Epithelial cell of proximal tubule (primary cell): ENCODE results near the gene MCIDAS. TPM values are rescaled to one million over a fixed set of nuclear protein-coding genes. Genes with fewer than 3 reads are reported as not detected.

Source experiments
- DNase-seq: peaks from one replicate; pipeline ENCODE4 v3.0.0-alpha.2; 2011; ENCODE audit warnings: low read depth
- H3K4me3 ChIP-seq: 2 replicates; pipeline ENCODE4 v1.5.1; 2011; ENCODE audit warnings: low read depth, mild to moderate bottlenecking, low read length
- total RNA-seq: library from RNA; depleted of rRNA; stranded (reverse); fragments of >200 nt; gene quantifications from 2 replicates; pipeline ENCODE4 v1.2.3, GENCODE V29; 2015
- TF ChIP-seq, protein P1 (sequence below): conservative IDR thresholded peaks from 2 replicates; pipeline ENCODE4 v1.5.1; 2012; ENCODE audit warnings: low read depth, mild to moderate bottlenecking, low read length

The MCIDAS gene
- total RNA-seq, 1 donor from 2014 or later = 0.06 TPM

DNA sequence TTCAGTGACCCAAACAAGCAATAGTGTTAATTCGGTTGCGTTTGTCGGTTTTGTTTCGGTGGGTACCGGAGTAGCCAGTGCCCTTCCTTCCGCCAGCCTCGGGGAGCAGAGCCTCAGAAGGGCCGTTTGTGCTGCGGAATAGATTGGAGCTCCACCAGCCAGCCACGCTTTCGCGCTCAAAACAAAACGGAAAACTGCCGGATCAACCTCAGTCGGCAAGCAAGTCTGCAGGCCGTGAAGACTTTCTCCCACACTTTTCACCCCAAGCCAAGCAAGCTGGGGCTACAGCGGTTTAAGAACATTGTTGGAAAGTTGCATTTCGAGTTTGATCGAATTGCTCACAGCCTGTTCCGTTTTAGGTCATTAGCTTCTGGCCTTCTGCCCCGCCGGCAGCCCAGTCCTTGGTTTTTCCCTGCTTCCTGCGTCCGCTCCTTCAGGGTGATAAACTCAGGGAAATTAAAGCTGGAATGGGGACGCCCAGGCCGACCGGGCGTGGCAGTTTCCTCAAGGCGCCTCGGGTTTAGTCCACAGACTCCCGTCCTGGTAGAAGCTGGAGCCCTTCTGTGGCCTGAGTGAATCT lies 7.1 kb upstream of the MCIDAS start:
- no peak for DNase-seq
- H3K4me3 ChIP-seq = peak overlapping the region; percentile 79
- TF ChIP-seq, protein P1, sequence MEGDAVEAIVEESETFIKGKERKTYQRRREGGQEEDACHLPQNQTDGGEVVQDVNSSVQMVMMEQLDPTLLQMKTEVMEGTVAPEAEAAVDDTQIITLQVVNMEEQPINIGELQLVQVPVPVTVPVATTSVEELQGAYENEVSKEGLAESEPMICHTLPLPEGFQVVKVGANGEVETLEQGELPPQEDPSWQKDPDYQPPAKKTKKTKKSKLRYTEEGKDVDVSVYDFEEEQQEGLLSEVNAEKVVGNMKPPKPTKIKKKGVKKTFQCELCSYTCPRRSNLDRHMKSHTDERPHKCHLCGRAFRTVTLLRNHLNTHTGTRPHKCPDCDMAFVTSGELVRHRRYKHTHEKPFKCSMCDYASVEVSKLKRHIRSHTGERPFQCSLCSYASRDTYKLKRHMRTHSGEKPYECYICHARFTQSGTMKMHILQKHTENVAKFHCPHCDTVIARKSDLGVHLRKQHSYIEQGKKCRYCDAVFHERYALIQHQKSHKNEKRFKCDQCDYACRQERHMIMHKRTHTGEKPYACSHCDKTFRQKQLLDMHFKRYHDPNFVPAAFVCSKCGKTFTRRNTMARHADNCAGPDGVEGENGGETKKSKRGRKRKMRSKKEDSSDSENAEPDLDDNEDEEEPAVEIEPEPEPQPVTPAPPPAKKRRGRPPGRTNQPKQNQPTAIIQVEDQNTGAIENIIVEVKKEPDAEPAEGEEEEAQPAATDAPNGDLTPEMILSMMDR = no peak

DNA sequence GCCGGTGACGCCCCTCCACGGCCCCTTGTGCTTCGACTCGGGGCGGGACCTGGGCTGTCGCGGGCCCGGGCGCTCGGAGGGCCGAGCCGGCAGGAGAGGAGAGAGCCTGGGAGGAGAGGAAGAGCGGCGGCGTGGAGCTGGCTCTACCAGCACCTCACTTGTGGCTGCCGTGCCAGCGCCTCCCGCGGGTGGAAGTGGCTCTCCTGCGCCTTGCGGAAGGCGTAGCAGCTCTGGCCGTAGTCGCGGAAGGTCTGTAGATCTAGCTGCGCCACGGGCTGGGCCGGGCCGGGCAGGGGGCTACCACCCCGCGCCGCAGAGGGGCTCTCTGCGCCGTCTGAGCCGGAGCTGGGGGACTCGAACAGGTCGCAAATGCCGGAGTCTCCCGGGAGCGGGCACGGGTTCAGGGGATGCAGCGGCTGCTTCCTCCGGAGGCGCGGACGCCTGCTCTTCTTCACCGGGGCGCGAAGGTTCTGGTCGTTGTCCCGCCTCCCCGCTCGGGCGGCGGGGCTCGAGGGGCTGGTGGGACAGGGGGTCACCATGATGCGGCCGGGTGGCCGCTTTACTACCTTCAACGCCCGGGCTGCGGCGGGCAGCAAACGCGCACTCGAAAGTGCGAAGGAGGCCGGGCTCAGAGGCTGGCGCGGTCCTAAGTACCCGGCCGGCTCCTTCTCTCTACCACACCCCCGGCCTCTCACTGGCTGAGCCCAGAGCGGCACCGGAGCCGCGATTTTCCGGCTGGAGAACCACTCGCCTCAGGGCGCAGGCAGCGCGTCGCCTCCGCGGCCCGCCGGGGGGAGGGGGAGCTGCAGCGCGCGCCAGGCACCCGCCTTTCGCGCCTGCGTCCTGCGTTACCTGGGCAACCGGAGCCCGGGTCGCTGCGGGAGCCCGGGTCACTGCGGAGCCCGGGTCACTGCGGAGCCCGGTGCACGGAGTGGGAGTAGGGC lies 6.1 kb upstream of the MCIDAS start, which contains the start of gene CCNO:
CCNO (minus strand) TSS at position 624 of the 944 bp plus-strand sequence; CDS start at position 539, 85 bp downstream.
- H3K4me3 ChIP-seq = peak within 1 kb of the TSS; percentile 79
- TF ChIP-seq, protein P1 = peak; percentile 9
- no peak for DNase-seq

DNA sequence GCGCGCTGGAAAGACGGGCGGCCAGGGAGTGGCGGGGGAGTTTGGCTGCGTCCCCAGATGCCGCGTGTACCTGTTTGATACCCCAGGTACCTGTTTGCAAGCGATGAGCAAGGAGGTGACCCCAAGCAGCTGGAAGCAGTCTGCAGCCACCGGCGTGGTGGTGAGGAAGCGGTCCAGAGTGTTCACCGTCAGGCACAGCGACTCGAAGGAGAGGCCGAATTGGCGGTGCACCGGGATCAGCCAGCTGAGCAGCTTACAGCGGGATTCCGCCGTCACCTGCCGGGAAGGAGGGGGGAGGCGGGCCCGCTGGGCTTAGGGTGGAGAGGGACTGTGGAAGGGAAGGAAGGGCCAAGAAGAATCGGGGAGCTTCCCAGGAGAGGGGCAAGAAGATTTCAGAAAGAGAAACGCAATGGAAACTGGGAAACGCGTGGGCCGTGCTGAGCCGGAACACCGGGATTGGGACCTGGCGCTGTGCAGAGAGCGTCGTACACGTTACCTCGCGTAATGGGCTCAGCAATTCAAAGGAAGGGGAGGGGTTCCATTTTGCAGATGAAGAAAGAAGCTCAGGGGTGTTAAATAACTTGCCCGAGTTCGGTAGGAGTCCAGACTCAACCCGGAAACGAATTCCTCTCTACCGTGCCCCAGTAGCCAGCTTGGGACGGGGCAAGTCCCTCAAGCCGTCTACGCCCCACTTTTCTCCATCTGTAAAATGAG lies 5.3 kb upstream of the MCIDAS start:
- no peak for DNase-seq
- H3K4me3 ChIP-seq = peak overlapping the region; percentile 79
- TF ChIP-seq, protein P1 = no peak

DNA sequence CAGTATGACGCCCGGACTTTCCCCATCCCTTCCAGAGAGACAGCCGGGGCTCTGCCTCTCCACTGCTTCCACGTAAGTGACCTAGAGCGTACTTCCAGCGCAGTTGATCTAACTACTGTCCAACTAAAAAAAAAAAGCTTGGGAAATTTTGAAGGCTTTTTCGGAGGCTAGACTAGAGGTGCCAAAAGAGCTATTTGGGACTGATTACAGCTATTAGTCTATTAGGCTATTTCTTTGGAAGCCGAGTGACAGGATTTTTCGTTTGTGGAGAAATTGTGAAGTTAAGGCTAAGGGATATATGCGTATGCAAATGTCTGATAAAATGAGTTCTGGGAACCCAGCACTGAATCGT lies 4.8 kb upstream of the MCIDAS start:
- peak overlapping the region; percentile 79 for H3K4me3 ChIP-seq
- TF ChIP-seq, protein P1 = no peak
- no peak for DNase-seq

DNA sequence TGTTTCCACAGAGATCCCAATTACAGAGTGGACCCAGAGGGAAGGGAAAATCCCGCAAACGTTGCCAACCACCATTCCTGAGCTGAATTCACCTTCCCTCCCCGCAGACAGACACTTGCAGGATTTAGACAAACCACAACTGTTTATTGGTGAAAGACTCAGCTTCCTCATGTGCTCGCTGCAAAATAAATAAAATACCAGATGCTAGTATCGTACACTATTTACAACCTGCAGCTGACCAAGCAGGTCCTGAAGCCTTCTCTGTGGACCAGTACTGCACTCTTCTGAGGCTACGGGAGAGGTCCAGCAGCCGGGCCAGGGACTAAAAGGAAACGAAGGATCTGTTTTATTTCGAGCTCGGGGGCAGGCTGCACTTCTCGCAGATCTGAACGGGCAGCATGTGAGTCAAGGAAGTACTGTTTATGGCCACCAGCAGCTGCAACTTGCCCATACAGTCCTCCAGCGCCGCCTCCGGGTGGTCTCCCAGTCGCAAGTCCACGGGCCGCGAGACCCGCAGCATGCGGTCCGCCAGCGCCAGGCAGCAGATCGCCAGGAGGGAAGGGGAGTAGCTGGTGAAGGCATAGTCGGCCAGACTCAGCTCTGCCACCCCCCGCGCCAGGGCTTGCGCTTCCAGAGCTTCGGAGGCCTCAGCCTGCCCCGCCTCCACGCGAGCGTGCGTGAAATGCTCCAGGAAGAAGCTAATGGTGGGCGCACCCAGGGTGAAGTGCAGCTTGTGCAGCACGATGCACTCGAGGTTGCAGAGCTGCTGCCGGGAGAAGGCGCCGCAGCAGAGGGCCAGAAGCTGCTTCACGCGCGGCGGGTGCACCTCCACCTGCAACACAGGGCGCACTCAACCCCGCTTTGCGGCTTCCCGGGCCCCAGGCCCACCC lies 4.2 kb upstream of the MCIDAS start:
- TF ChIP-seq, protein P1 = peak; percentile 2
- DNase-seq = no peak
- peak overlapping the region; percentile 79 for H3K4me3 ChIP-seq

DNA sequence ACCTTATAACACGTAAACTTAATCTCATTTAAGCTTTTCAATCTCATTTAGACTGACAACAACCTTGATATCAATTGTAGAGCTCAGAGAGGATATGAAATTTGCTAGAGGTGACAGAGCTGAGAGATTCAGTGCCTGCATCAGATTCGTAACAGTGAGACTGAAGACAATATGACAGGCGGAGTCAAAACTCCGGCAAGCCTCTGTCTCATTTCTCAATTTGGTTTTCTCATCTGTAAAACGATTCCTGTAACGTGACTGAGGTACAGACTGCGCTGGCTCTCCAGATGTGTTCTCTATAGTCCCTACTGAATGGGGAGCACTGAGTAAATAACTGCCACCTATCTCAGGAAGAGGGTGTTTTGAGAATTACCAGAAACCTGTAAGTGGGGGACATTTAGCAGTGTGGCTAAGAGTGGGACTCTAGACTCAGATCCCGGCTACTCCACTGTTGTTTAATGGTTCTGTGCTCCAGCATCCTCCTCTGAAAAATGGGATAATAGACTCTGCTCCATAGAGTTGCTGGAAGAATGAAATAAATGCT lies 3.0 kb upstream of the MCIDAS start:
- TF ChIP-seq, protein P1 = no peak
- no peak overlapping the region for H3K4me3 ChIP-seq
- DNase-seq = no peak
